H1 (cell line): ENCODE measurements around the gene NAPA. TPM values are rescaled to one million over a fixed set of nuclear protein-coding genes. Genes with fewer than 3 reads are reported as not detected.

Experiments
- CTCF ChIA-PET: fragments of 300-600 bp; sonication (Branson Sonifier 250); formaldehyde crosslinking; loops from one replicate; lab custom pipeline; 2021; ENCODE audit not compliant: partially characterized antibody; lab: Charles Lee
- POLR2A ChIA-PET: fragments of 300-600 bp; sonication (Branson Sonifier 250); formaldehyde crosslinking; loops from one replicate; lab custom pipeline; 2021; ENCODE audit warnings: inconsistent platforms; ENCODE audit not compliant: partially characterized antibody; lab: Charles Lee
- DNase-seq, 2 experiments: peaks; one replicate each; pipeline versions ENCODE4 v3.0.0 to v3.0.0-alpha.2; 2010 to 2022; ENCODE audit warnings: low spot score in 2 of 2, low read depth in 1 of 2, mixed read lengths in 1 of 2
- FAIRE-seq: peaks from 2 replicates; lab custom pipeline; 2011; peaks lifted over from hg19 to GRCh38; lab: Jason Lieb, UNC
- H2AFZ ChIP-seq: 2 replicates; pipeline ENCODE4 v1.8.1; 2012; ENCODE audit warnings: low read length, inconsistent platforms
- H2AK5ac ChIP-seq: 2 replicates; pipeline ENCODE4 v1.6.1; 2013; ENCODE audit warnings: low read depth, low read length
- H2BK120ac ChIP-seq: replicated peaks from 2 replicates; pipeline ENCODE3; 2013; ENCODE audit warnings: low read depth, low read length, inconsistent platforms
- H2BK12ac ChIP-seq: 2 replicates; pipeline ENCODE4 v1.6.1; 2013; ENCODE audit warnings: low read depth, low read length
- H2BK15ac ChIP-seq: 2 replicates; pipeline ENCODE4 v1.6.1; 2013; ENCODE audit warnings: low read length
- H2BK20ac ChIP-seq: 2 replicates; pipeline ENCODE4 v1.6.1; 2013; ENCODE audit warnings: low read length
- H2BK5ac ChIP-seq: 2 replicates; pipeline ENCODE4 v1.6.1; 2013; ENCODE audit warnings: low read depth, low read length
- H3K14ac ChIP-seq: 2 replicates; pipeline ENCODE4 v1.6.1; 2013; ENCODE audit warnings: inconsistent platforms; ENCODE audit not compliant: insufficient read length
- H3K18ac ChIP-seq: 2 replicates; pipeline ENCODE4 v1.6.1; 2013; ENCODE audit warnings: low read length; ENCODE audit errors: extremely low read depth
- H3K23ac ChIP-seq: 2 replicates; pipeline ENCODE4 v1.6.1; 2013; ENCODE audit warnings: inconsistent platforms; ENCODE audit not compliant: insufficient read length
- H3K23me2 ChIP-seq: 2 replicates; pipeline ENCODE4 v1.6.1; 2013; ENCODE audit warnings: low read depth, low read length
- H3K27ac ChIP-seq: 2 replicates; pipeline ENCODE4 v1.6.1; 2011; ENCODE audit warnings: low read depth, low read length, inconsistent platforms
- H3K27me3 ChIP-seq, 4 experiments: replicated peaks in 1 of 4; 1 replicate in 1 of 4; 2 replicates in 3 of 4; pipeline versions ENCODE4 v1.6.1 to v1.8.1; 2011 to 2013; ENCODE audit warnings: low read length in 3 of 4, mild to moderate bottlenecking in 3 of 4, inconsistent platforms in 2 of 4, mixed read lengths in 2 of 4, moderate library complexity in 1 of 4; ENCODE audit not compliant: control insufficient read depth in 3 of 4, insufficient read depth in 3 of 4; ENCODE audit errors: extremely low read depth in 1 of 4
- H3K36me3 ChIP-seq, 4 experiments: 2 replicates each; pipeline versions ENCODE4 v1.6.1 to v1.8.1; 2011 to 2013; ENCODE audit warnings: mild to moderate bottlenecking in 4 of 4, low read length in 3 of 4, moderate library complexity in 2 of 4, control low read depth in 1 of 4, inconsistent platforms in 1 of 4; ENCODE audit not compliant: insufficient read depth in 4 of 4, control insufficient read depth in 2 of 4
- H3K4ac ChIP-seq: replicated peaks from 2 replicates; pipeline ENCODE3; 2013; ENCODE audit warnings: low read length, low read depth, mixed read lengths, inconsistent platforms; ENCODE audit not compliant: insufficient read length
- H3K4me1 ChIP-seq, 4 experiments: replicated peaks in 1 of 4; 1 replicate in 1 of 4; 2 replicates in 3 of 4; pipeline versions ENCODE4 v1.6.1 to v1.8.1; 2011 to 2013; ENCODE audit warnings: low read length in 3 of 4, inconsistent platforms in 2 of 4, mixed read lengths in 1 of 4; ENCODE audit not compliant: insufficient read depth in 4 of 4, control insufficient read depth in 3 of 4
- H3K4me2 ChIP-seq, 2 experiments: 2 replicates each; pipeline versions ENCODE4 v1.6.1 to v1.8.1; 2011 to 2013; ENCODE audit warnings: low read depth in 2 of 2, low read length in 2 of 2, control low read depth in 1 of 2, inconsistent platforms in 1 of 2, mild to moderate bottlenecking in 1 of 2; ENCODE audit not compliant: insufficient read depth in 1 of 2
- H3K4me3 ChIP-seq, 4 experiments: fragments of 200-600, 300-600 bp in 1 of 4; sonication (generic), shearing (Covaris generic), sonication (Bioruptor Twin) in 1 of 4; 2 replicates each; pipeline versions ENCODE4 v1.5.1 to v1.8.1; 2011 to 2016; ENCODE audit warnings: low read length in 4 of 4, low read depth in 3 of 4, control low read depth in 2 of 4, inconsistent platforms in 2 of 4, mild to moderate bottlenecking in 2 of 4, mixed read lengths in 1 of 4, moderate library complexity in 1 of 4; ENCODE audit not compliant: insufficient read depth in 2 of 4; ENCODE audit errors: extremely low read depth in 1 of 4
- H3K56ac ChIP-seq: replicated peaks from 2 replicates; pipeline ENCODE3; 2013; ENCODE audit warnings: low read depth, mild to moderate bottlenecking, mixed read lengths, low read length, inconsistent platforms; ENCODE audit not compliant: insufficient read length
- H3K79me1 ChIP-seq: 2 replicates; pipeline ENCODE4 v1.6.1; 2013; ENCODE audit warnings: low read depth, low read length, control low read depth
- H3K79me2 ChIP-seq, 2 experiments: 2 replicates each; pipeline versions ENCODE4 v1.6.1 to v1.8.1; 2012 to 2013; ENCODE audit warnings: low read length in 2 of 2, mild to moderate bottlenecking in 2 of 2, inconsistent platforms in 1 of 2; ENCODE audit not compliant: insufficient read depth in 2 of 2, control insufficient read depth in 1 of 2
- H3K9ac ChIP-seq, 4 experiments: replicated peaks in 1 of 4; 1 replicate in 1 of 4; 2 replicates in 3 of 4; pipeline versions ENCODE4 v1.6.1 to v1.8.1; 2011 to 2013; ENCODE audit warnings: low read depth in 3 of 4, low read length in 3 of 4, control low read depth in 2 of 4, mild to moderate bottlenecking in 2 of 4, moderate library complexity in 2 of 4, inconsistent platforms in 1 of 4; ENCODE audit errors: extremely low read depth in 1 of 4
- H3K9me3 ChIP-seq, 2 experiments: 2 replicates each; pipeline versions ENCODE4 v1.6.1 to v1.8.1; 2012 to 2013; ENCODE audit warnings: mild to moderate bottlenecking in 2 of 2, moderate library complexity in 2 of 2, control low read depth in 1 of 2, inconsistent platforms in 1 of 2, low read depth in 1 of 2, low read length in 1 of 2, mixed read lengths in 1 of 2; ENCODE audit not compliant: insufficient read depth in 2 of 2
- H4K20me1 ChIP-seq, 2 experiments: replicated peaks in 1 of 2; 2 replicates each; pipeline versions ENCODE3 to v1.8.1; 2011 to 2013; ENCODE audit warnings: inconsistent platforms in 2 of 2, low read length in 2 of 2, mild to moderate bottlenecking in 1 of 2; ENCODE audit not compliant: insufficient read depth in 2 of 2, control insufficient read depth in 1 of 2
- H4K5ac ChIP-seq: 2 replicates; pipeline ENCODE4 v1.6.1; 2013; ENCODE audit warnings: low read length, low read depth, mixed read lengths, inconsistent platforms; ENCODE audit not compliant: insufficient read length
- H4K8ac ChIP-seq: 2 replicates; pipeline ENCODE4 v1.8.0; 2013; ENCODE audit warnings: mild to moderate bottlenecking, moderate library complexity, low read length, inconsistent platforms; ENCODE audit not compliant: insufficient read depth; ENCODE audit errors: extremely low read depth
- H4K91ac ChIP-seq: replicated peaks from 2 replicates; pipeline ENCODE3; 2013; ENCODE audit warnings: low read length, mixed read lengths, inconsistent platforms; ENCODE audit not compliant: insufficient read length
- CREB1 ChIP-seq: IDR thresholded peaks from 2 replicates; pipeline ENCODE4 v1.6.1; 2012; ENCODE audit warnings: inconsistent platforms
- KDM5A ChIP-seq: fragments of 200-600 bp; IDR thresholded peaks from 2 replicates; pipeline ENCODE4 v1.7.1; 2012; ENCODE audit warnings: mild to moderate bottlenecking, low read length, inconsistent platforms, mixed read lengths
- SIX5 ChIP-seq: IDR thresholded peaks from 2 replicates; pipeline ENCODE4 v1.6.1; 2011; ENCODE audit warnings: mild to moderate bottlenecking, low read depth, low read length
- SP1 ChIP-seq: IDR thresholded peaks from 2 replicates; pipeline ENCODE4 v1.6.1; 2011; ENCODE audit warnings: low read depth, low read length
- WGBS, 2 experiments: shearing (Covaris generic) in 1 of 2; methylation state at CpG; one replicate each; pipeline versions ENCODE4 v1.1.6 to v1.1.7; 2013 to 2015; ENCODE audit warnings: low lambda C conversion rate in 2 of 2, mixed read lengths in 2 of 2, inconsistent platforms in 1 of 2, low coverage in 1 of 2, missing lambda C conversion rate in 1 of 2; ENCODE audit not compliant: insufficient replicate concordance in 2 of 2, insufficient coverage in 1 of 2, insufficient read length in 1 of 2; ENCODE audit errors: extremely low coverage in 1 of 2, missing lambda C conversion rate in 1 of 2; 5-methylcytosine and 5-hydroxymethylcytosine counted together
- polyA plus RNA-seq, 7 experiments: library from polyadenylated mRNA; depleted of rRNA in 3 of 7; stranded (reverse) in 5 of 7; unstranded in 2 of 7; fragments of >200 nt in 5 of 7; fragments of 200-250 nt in 2 of 7; gene quantifications; 1 replicate in 5 of 7; 2 replicates in 1 of 7; 4 replicates in 1 of 7; pipeline versions ENCODE4 v1.2.1 to v1.2.3, GENCODE V29; 2011 to 2013; ENCODE audit warnings: missing spikeins in 2 of 7, mixed read lengths in 2 of 7
- total RNA-seq: library from RNA; stranded (reverse); fragmentation: NEBNext Ultra II Directional; extraction: Animal tissue kit (Norgen Biotek cat#: 25700); gene quantifications from 2 replicates; pipeline ENCODE4 v1.2.1, GENCODE V29; 2021

The NAPA gene
- total and polyA plus RNA-seq, 2 of the 8 experiments (the other 6 are each of a cell fraction or from before 2014, with no cell fraction given) = 58.5 to 78.2 TPM

DNA sequence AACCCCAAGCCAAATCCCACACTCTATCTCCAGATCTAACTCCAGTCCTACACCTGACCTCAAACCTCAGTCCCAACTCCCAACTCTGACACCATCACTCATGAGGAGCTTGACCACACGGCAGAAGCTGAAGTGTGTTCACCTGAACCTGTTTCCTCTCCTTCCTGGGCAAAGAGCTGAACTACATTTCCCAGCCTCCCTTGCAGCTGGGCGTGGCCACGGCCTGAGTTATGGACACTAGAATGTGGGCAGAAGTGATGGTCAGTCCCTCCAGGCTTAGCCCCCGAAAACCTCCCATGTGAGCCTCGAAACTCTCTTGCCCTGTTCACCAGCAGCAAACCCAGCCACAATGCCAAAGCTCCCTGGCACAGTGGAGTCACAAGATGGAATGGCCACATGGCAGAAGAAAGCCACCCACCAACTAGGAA is 76.1 kb downstream of the NAPA start:
- H3K79me1 ChIP-seq = no peaks in the 10 kb centered on the region
- peaks cover 0 to 4% (median 1%) of the 10 kb centered on the region in 4 experiments; a peak in 2 of 7 replicates for H3K4me1 ChIP-seq
- H2AK5ac ChIP-seq = 0 out of 2 replicates have a peak overlapping the region, but pooled peaks have one; percentile 13
- no peak overlapping the region for H3K4ac ChIP-seq
- DNase-seq (peak in 1 of 2 experiments; percentile 84), FAIRE-seq (peak; percentile 93)
- no peaks in the 10 kb centered on the region for H3K79me2 ChIP-seq
- H3K56ac ChIP-seq = no peak overlapping the region
- ChIA-PET POLR2A (interaction anchor here (1.0 to 1.2 kb wide), 4 partner anchors 8 to 268 kb away, joined by 3 to 6 read pairs (median 4); no protein-coding TSS in a partner anchor), CTCF (interaction anchor here (0.6 to 24.5 kb wide), 11 partner anchors 9 to 410 kb away, joined by 3 to 436 read pairs (median 5); partner anchors contain the start of genes EHD2, KPTN and SLC8A2)
- no peak overlapping the region for H2BK5ac ChIP-seq
- H3K27ac ChIP-seq = no peak overlapping the region
- no peaks in the 10 kb centered on the region for H3K36me3 ChIP-seq
- H2BK20ac ChIP-seq = no peak overlapping the region
- no peak overlapping the region for H3K4me2 ChIP-seq
- no peaks in the 10 kb centered on the region for H3K9me3 ChIP-seq
- H2BK12ac ChIP-seq = peak overlapping the region; percentile 60; the same call in 1 of the 2 replicates
- H3K14ac ChIP-seq = no peak overlapping the region
- H3K4me3 ChIP-seq = no peak overlapping the region
- no peak overlapping the region for H2BK120ac ChIP-seq
- H4K8ac ChIP-seq = no peak overlapping the region
- no peak overlapping the region for H4K5ac ChIP-seq
- peaks cover 3% of the 10 kb centered on the region; the same call in 1 of the 2 replicates for H3K23me2 ChIP-seq
- H3K23ac ChIP-seq = no peak overlapping the region
- H2AFZ ChIP-seq = no peak overlapping the region
- no peak overlapping the region for H3K18ac ChIP-seq
- 0 out of 2 replicates have a peak overlapping the region, but pooled peaks have one; percentile 88 for H2BK15ac ChIP-seq
- no peak overlapping the region for H3K9ac ChIP-seq
- no peak overlapping the region for H4K91ac ChIP-seq
- TF ChIP-seq KDM5A = no peak
- peak; percentile 15; the same call in 1 of the 2 replicates for TF ChIP-seq CREB1
- TF ChIP-seq SP1 = peak; percentile 68; the same call in 1 of the 2 replicates
- TF ChIP-seq SIX5 = peak; percentile 73
- no peaks in the 10 kb centered on the region for H3K27me3 ChIP-seq
- H4K20me1 ChIP-seq = peaks cover 2 to 13% of the 10 kb centered on the region in 2 experiments
- 63% methylated on average over 5 of the region's 5 CpGs; no CpG with 5 or more reads in 1 of the 2 experiments for WGBS, 2 experiments
